Measurements from ENCODE around the gene C7orf25.

- no peak for TF ChIP-seq CTCF (IDR thresholded peaks at IDR 0.05)
- no peak for TF ChIP-seq ZFX (IDR thresholded peaks at IDR 0.05; ENCODE audit: borderline replicate concordance)
These were observed 34.2 kb upstream of the C7orf25 start for GRCh38 chr7:42945821-42946626.
